ENCODE data around the gene ASIC1.

- no peak for TF ChIP-seq BHLHE40 (IDR thresholded peaks at IDR 0.05; ENCODE audit: borderline replicate concordance)
- no peak for TF ChIP-seq L3MBTL2 (conservative IDR thresholded peaks at IDR 0.05)
- no peak for TF ChIP-seq FOXM1 (IDR thresholded peaks at IDR 0.05; ENCODE audit: borderline replicate concordance)
Observed at GRCh38 chr12:50032515-50032853, 24.9 kb upstream of the ASIC1 start.
